ENCODE data around the gene FHAD1.

GRCh38 chr1:15337656-15338402, 90.8 kb downstream of the FHAD1 start:
- TF ChIP-seq, protein P1, sequence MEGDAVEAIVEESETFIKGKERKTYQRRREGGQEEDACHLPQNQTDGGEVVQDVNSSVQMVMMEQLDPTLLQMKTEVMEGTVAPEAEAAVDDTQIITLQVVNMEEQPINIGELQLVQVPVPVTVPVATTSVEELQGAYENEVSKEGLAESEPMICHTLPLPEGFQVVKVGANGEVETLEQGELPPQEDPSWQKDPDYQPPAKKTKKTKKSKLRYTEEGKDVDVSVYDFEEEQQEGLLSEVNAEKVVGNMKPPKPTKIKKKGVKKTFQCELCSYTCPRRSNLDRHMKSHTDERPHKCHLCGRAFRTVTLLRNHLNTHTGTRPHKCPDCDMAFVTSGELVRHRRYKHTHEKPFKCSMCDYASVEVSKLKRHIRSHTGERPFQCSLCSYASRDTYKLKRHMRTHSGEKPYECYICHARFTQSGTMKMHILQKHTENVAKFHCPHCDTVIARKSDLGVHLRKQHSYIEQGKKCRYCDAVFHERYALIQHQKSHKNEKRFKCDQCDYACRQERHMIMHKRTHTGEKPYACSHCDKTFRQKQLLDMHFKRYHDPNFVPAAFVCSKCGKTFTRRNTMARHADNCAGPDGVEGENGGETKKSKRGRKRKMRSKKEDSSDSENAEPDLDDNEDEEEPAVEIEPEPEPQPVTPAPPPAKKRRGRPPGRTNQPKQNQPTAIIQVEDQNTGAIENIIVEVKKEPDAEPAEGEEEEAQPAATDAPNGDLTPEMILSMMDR (IDR thresholded peaks at IDR 0.05; ENCODE audit: extremely low read depth in 1 of 2, insufficient read depth in 1 of 2, low read depth in 1 of 2, low read length in 2 of 2): no peak
- TF ChIP-seq FOS (IDR thresholded peaks at IDR 0.05; ENCODE audit: borderline replicate concordance, insufficient read depth, low read length): peak; percentile 87
- TF ChIP-seq POLR2A (IDR thresholded peaks at IDR 0.05; ENCODE audit: low read depth, low read length): peak; percentile 63
- TF ChIP-seq POLR2AphosphoS5 (IDR thresholded peaks at IDR 0.05; ENCODE audit: insufficient read depth, low read depth, low read length): peak; percentile 94
- no peak for TF ChIP-seq EZH2 (IDR thresholded peaks at IDR 0.05; ENCODE audit: borderline replicate concordance, low read depth, low read length, severe bottlenecking)
- no peak for TF ChIP-seq MYC (IDR thresholded peaks at IDR 0.05; ENCODE audit: low read depth, low read length)
- TF ChIP-seq, protein P2, sequence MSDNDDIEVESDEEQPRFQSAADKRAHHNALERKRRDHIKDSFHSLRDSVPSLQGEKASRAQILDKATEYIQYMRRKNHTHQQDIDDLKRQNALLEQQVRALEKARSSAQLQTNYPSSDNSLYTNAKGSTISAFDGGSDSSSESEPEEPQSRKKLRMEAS (IDR thresholded peaks at IDR 0.05; ENCODE audit: insufficient read depth, insufficient read length): no peak
- TF ChIP-seq JUN (IDR thresholded peaks at IDR 0.05; ENCODE audit: borderline replicate concordance, insufficient read depth, insufficient read length, low read depth): peak; percentile 57

Measured in endothelial cell of umbilical vein (primary cell).